Fibroblast of lung (primary cell): ENCODE measurements around the gene DLGAP1. TPM values are rescaled to one million over a fixed set of nuclear protein-coding genes. Genes with fewer than 3 reads are reported as not detected.

Source experiments
- DNase-seq, 2 donors: peaks; one replicate each; pipeline versions ENCODE4 v3.0.0 to v3.0.0-alpha.2; 2010; ENCODE audit warnings: low read depth in 2 of 2
- H2AFZ ChIP-seq: 2 replicates; pipeline ENCODE4 v1.5.1; 2012; ENCODE audit warnings: low read length, control low read depth, inconsistent platforms
- H3K27ac ChIP-seq: 2 replicates; pipeline ENCODE4 v1.5.1; 2011; ENCODE audit warnings: low read length, control low read depth; ENCODE audit not compliant: insufficient read depth
- H3K27me3 ChIP-seq: 2 replicates; pipeline ENCODE4 v1.5.1; 2011; ENCODE audit warnings: mild to moderate bottlenecking, low read length; ENCODE audit not compliant: control insufficient read depth, insufficient read depth
- H3K36me3 ChIP-seq: 2 replicates; pipeline ENCODE4 v1.5.1; 2011; ENCODE audit warnings: low read length; ENCODE audit not compliant: control insufficient read depth, insufficient read depth
- H3K4me1 ChIP-seq: 2 replicates; pipeline ENCODE4 v1.5.1; 2011; ENCODE audit warnings: low read length; ENCODE audit not compliant: control insufficient read depth, insufficient read depth; ENCODE audit errors: extremely low read depth
- H3K4me2 ChIP-seq: 2 replicates; pipeline ENCODE4 v1.5.1; 2011; ENCODE audit warnings: low read length, control low read depth; ENCODE audit not compliant: insufficient read depth; ENCODE audit errors: extremely low read depth
- H3K4me3 ChIP-seq, 4 experiments: fragments of 200-600 bp in 1 of 4; sonication (generic) in 1 of 4; replicated peaks in 1 of 4; 2 replicates each; pipeline ENCODE4 v1.5.1; 2011 to 2016; ENCODE audit warnings: low read length in 4 of 4, low read depth in 3 of 4, mild to moderate bottlenecking in 3 of 4, control low read depth in 2 of 4, inconsistent platforms in 1 of 4, mixed read lengths in 1 of 4; ENCODE audit not compliant: insufficient read depth in 1 of 4; ENCODE audit errors: control extremely low read depth in 1 of 4
- H3K79me2 ChIP-seq: 2 replicates; pipeline ENCODE4 v1.5.1; 2012; ENCODE audit warnings: mild to moderate bottlenecking, low read length, inconsistent platforms; ENCODE audit not compliant: control insufficient read depth, insufficient read depth
- H3K9ac ChIP-seq: 2 replicates; pipeline ENCODE4 v1.5.1; 2011; ENCODE audit warnings: mild to moderate bottlenecking, low read length, control low read depth; ENCODE audit not compliant: insufficient read depth
- H3K9me3 ChIP-seq: 2 replicates; pipeline ENCODE4 v1.5.1; 2012; ENCODE audit warnings: low read depth, low read length; ENCODE audit not compliant: control insufficient read depth, insufficient read depth
- H4K20me1 ChIP-seq: 2 replicates; pipeline ENCODE4 v1.5.1; 2011; ENCODE audit warnings: low read length; ENCODE audit not compliant: control insufficient read depth, insufficient read depth; ENCODE audit errors: extremely low read depth
- CTCF ChIP-seq, 2 donors: IDR thresholded peaks in 1 of 2; conservative IDR thresholded peaks in 1 of 2; 1 replicate in 1 of 2; 2 replicates in 1 of 2; pipeline ENCODE4 v1.5.1; 2011 to 2012; ENCODE audit warnings: low read length in 2 of 2, control low read depth in 1 of 2, inconsistent platforms in 1 of 2, low read depth in 1 of 2, mild to moderate bottlenecking in 1 of 2
- EZH2 ChIP-seq: IDR thresholded peaks from 2 replicates; pipeline ENCODE4 v1.5.1; 2012; ENCODE audit warnings: low read length, control low read depth, mild to moderate bottlenecking; ENCODE audit errors: missing control alignments
- polyA plus RNA-seq, 2 donors: library from polyadenylated mRNA; depleted of rRNA in 1 of 2; stranded (reverse) in 1 of 2; unstranded in 1 of 2; fragments of >200 nt; gene quantifications; 2 replicates each; pipeline ENCODE4 v1.2.1, GENCODE V29; 2011 to 2012; ENCODE audit warnings: missing spikeins in 1 of 2
- total RNA-seq: library from RNA; depleted of rRNA; stranded (reverse); fragments of >200 nt; gene quantifications from 2 replicates; pipeline ENCODE4 v1.2.1, GENCODE V29; 2014

DLGAP1 gene
- total and polyA plus RNA-seq, 2 donors (not counting 1 experiment from before 2014, with no cell fraction given), result 0.16 to 0.17 TPM

GRCh38 chr18:3875961-3876360, 579.1 kb downstream of the DLGAP1 start:
- Histone ChIP-seq H3K9ac (no peak overlapping the region), H3K4me1 (no peaks in the 10 kb centered on the region), H3K36me3 (no peaks in the 10 kb centered on the region), H3K79me2 (no peaks in the 10 kb centered on the region), H3K9me3 (no peaks in the 10 kb centered on the region), H3K27me3 (no peaks in the 10 kb centered on the region), H3K4me3 (no peak overlapping the region), H3K27ac (no peak overlapping the region), H2AFZ (no peak overlapping the region), H4K20me1 (no peaks in the 10 kb centered on the region), H3K4me2 (no peak overlapping the region)
- no peak for DNase-seq
- no peak for TF ChIP-seq CTCF (conservative IDR thresholded peaks at IDR 0.05 in 1 of 2, IDR thresholded peaks at IDR 0.05 in 1 of 2; ENCODE audit: low read depth in 1 of 2, low read length in 2 of 2)
- TF ChIP-seq EZH2, result no peak

- Histone ChIP-seq H3K4me1 (no peaks in the 10 kb centered on the region), H3K36me3 (no peaks in the 10 kb centered on the region), H3K9me3 (no peaks in the 10 kb centered on the region), H3K4me2 (no peak overlapping the region), H3K27ac (no peak overlapping the region), H3K27me3 (no peaks in the 10 kb centered on the region), H3K9ac (no peak overlapping the region), H3K79me2 (no peaks in the 10 kb centered on the region), H4K20me1 (no peaks in the 10 kb centered on the region), H2AFZ (no peak overlapping the region), H3K4me3 (no peak overlapping the region)
- TF ChIP-seq CTCF (conservative IDR thresholded peaks at IDR 0.05 in 1 of 2, IDR thresholded peaks at IDR 0.05 in 1 of 2; ENCODE audit: low read depth in 1 of 2, low read length in 2 of 2) (no peak), EZH2 (no peak)
- no peak for DNase-seq
Measured at GRCh38 chr18:3875376-3875775, 579.7 kb downstream of the DLGAP1 start.

- H3K79me2 ChIP-seq, result no peaks in the 10 kb centered on the region
- no peaks in the 10 kb centered on the region for H3K36me3 ChIP-seq
- H3K27ac ChIP-seq, result no peak overlapping the region
- H3K9me3 ChIP-seq, result no peaks in the 10 kb centered on the region
- no peaks in the 10 kb centered on the region for H3K27me3 ChIP-seq
- TF ChIP-seq CTCF (conservative IDR thresholded peaks at IDR 0.05 in 1 of 2, IDR thresholded peaks at IDR 0.05 in 1 of 2; ENCODE audit: low read depth in 1 of 2, low read length in 2 of 2) (no peak), EZH2 (no peak)
- H3K9ac ChIP-seq, result no peak overlapping the region
- no peaks in the 10 kb centered on the region for H3K4me1 ChIP-seq
- H2AFZ ChIP-seq, result no peak overlapping the region
- peak overlapping the region; percentile 79 for H3K4me2 ChIP-seq
- no peak for DNase-seq
- H3K4me3 ChIP-seq, result peak overlapping the region in 2 of 4 experiments; percentile 34 to 35
- H4K20me1 ChIP-seq, result no peaks in the 10 kb centered on the region
Measured at GRCh38 chr18:3874581-3874980, 580.5 kb downstream of the DLGAP1 start.
